GM18520 (cell line): ENCODE results near the gene KIAA0825.
"Not testable (repeated sequence)": the region's sequence is repeated elsewhere in the genome, so short reads cannot be mapped to it uniquely, and the experiment has no call there.

ENCODE experiments used
- ATAC-seq: cut with Tn5 transposase; IDR thresholded peaks from one replicate; pipeline ENCODE4 v1.9.1; 2021; ENCODE audit not compliant: unreplicated experiment

KIAA0825 gene

GRCh38 chr5:94125107-94125506 is 493.3 kb downstream of the KIAA0825 start:
- ATAC-seq, result no peak

GRCh38 chr5:94116317-94116716 is 502.1 kb downstream of the KIAA0825 start:
- ATAC-seq, result not testable (repeated sequence)

GRCh38 chr5:94113087-94113486 is 505.3 kb downstream of the KIAA0825 start:
- ATAC-seq, result no peak

GRCh38 chr5:94111209-94112004 is 507.0 kb downstream of the KIAA0825 start:
- ATAC-seq, result peak; percentile 99

- ATAC-seq, result no peak
Observed at GRCh38 chr5:94103514-94104245, 514.7 kb downstream of the KIAA0825 start.
